ENCODE data around the gene HHIPL1. TPM values are rescaled to one million over a fixed set of nuclear protein-coding genes. Genes with fewer than 3 reads are reported as not detected.
A peak's percentile ranks its signal among the peaks of the same experiment; 100 is the strongest.

Gene HHIPL1
- total and polyA plus RNA-seq, 2 of the 8 experiments (the other 6 are each of a cell fraction or from before 2014, with no cell fraction given), result 1.5 to 2.6 TPM

DNA sequence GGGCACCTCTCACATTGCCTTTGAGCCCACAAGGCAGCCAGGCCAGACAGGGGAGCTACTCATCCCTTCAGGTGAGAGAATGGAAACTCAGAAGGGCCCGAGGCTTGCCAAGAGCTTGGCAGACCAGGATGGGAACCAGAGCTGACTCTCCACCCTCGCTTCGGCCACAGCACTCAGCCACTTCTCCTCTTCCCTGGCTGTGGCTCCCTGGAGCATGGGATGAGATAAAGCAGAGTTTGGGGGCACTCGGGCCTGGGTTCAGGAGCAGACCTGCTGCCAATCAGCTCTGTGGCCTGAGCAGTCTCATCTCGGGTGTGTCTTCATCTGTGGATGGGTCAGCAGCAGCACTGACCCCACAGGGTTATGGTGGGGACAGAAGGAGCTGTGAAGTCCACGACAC lies 20.9 kb upstream of the HHIPL1 start:
- Histone ChIP-seq H3K9ac (replicated peaks in 1 of 4; ENCODE audit: extremely low read depth in 1 of 4, low read depth in 3 of 4, low read length in 3 of 4) (no peak overlapping the region), H2BK15ac (ENCODE audit: low read length) (0 out of 2 replicates have a peak overlapping the region, but pooled peaks have one; percentile 33), H4K8ac (ENCODE audit: extremely low read depth, insufficient read depth, low read length) (no peak overlapping the region), H2BK12ac (ENCODE audit: low read depth, low read length) (no peak overlapping the region), H2BK120ac (replicated peaks; ENCODE audit: low read depth, low read length) (no peak overlapping the region), H4K20me1 (replicated peaks in 1 of 2; ENCODE audit: control insufficient read depth in 1 of 2, insufficient read depth in 2 of 2, low read length in 2 of 2) (peaks cover 0 to 4% of the 10 kb centered on the region in 2 experiments), H3K18ac (ENCODE audit: extremely low read depth, low read length) (no peak overlapping the region), H3K36me3 (ENCODE audit: control insufficient read depth in 2 of 4, insufficient read depth in 4 of 4, low read length in 3 of 4) (no peaks in the 10 kb centered on the region), H3K27ac (ENCODE audit: low read depth, low read length) (no peak overlapping the region), H3K27me3 (replicated peaks in 1 of 4; ENCODE audit: control insufficient read depth in 3 of 4, extremely low read depth in 1 of 4, insufficient read depth in 3 of 4, low read length in 3 of 4) (no peaks in the 10 kb centered on the region; a peak in 1 of 7 replicates), H3K4me3 (ENCODE audit: extremely low read depth in 1 of 4, insufficient read depth in 2 of 4, low read depth in 3 of 4, low read length in 4 of 4) (no peak overlapping the region), H2BK20ac (ENCODE audit: low read length) (no peak overlapping the region), H4K91ac (replicated peaks; ENCODE audit: insufficient read length, low read length) (no peak overlapping the region), H2AK5ac (ENCODE audit: low read depth, low read length) (no peak overlapping the region), H3K23me2 (ENCODE audit: low read depth, low read length) (peaks cover 5% of the 10 kb centered on the region; the same call in 1 of the 2 replicates), H3K9me3 (ENCODE audit: insufficient read depth in 2 of 2, low read depth in 1 of 2, low read length in 1 of 2) (no peaks in the 10 kb centered on the region), H3K23ac (ENCODE audit: insufficient read length) (no peak overlapping the region), H3K4ac (replicated peaks; ENCODE audit: insufficient read length, low read depth, low read length) (no peak overlapping the region), H4K5ac (ENCODE audit: insufficient read length, low read depth, low read length) (no peak overlapping the region), H3K79me2 (ENCODE audit: control insufficient read depth in 1 of 2, insufficient read depth in 2 of 2, low read length in 2 of 2) (no peaks in the 10 kb centered on the region), H2AFZ (ENCODE audit: low read length) (no peak overlapping the region), H3K79me1 (ENCODE audit: low read depth, low read length) (no peaks in the 10 kb centered on the region), H2BK5ac (ENCODE audit: low read depth, low read length) (no peak overlapping the region), H3K56ac (replicated peaks; ENCODE audit: insufficient read length, low read depth, low read length) (no peak overlapping the region), H3K14ac (ENCODE audit: insufficient read length) (no peak overlapping the region), H3K4me2 (ENCODE audit: insufficient read depth in 1 of 2, low read depth in 2 of 2, low read length in 2 of 2) (no peak overlapping the region), H3K4me1 (replicated peaks in 1 of 4; ENCODE audit: control insufficient read depth in 3 of 4, insufficient read depth in 4 of 4, low read length in 3 of 4) (peaks cover 0 to 5% (median 1%) of the 10 kb centered on the region in 4 experiments; a peak in 4 of 7 replicates)
- FAIRE-seq, result no peak
- 90% methylated on average over 6 of the region's 6 CpGs; no CpG with 5 or more reads in 1 of the 2 experiments for WGBS, 2 experiments (ENCODE audit: extremely low coverage in 1 of 2, insufficient coverage in 1 of 2, insufficient read length in 1 of 2, insufficient replicate concordance in 2 of 2, low coverage in 1 of 2, low lambda C conversion rate in 2 of 2, missing lambda C conversion rate in 1 of 2)
- POLR2A ChIA-PET (ENCODE audit: partially characterized antibody), result interaction anchor here (1.1 kb wide), 2 partner anchors 14 to 21 kb away, joined by 3 read pairs; no protein-coding TSS in a partner anchor
- no peak for DNase-seq (ENCODE audit: low read depth in 1 of 2, low spot score in 2 of 2)
- CTCF ChIA-PET (ENCODE audit: partially characterized antibody), result interaction anchor here (0.7 to 3.7 kb wide), 15 partner anchors 12 to 107 kb away, joined by 3 to 22 read pairs (median 4); no protein-coding TSS in a partner anchor
- TF ChIP-seq HDAC6 (IDR thresholded peaks at IDR 0.05; ENCODE audit: low read depth, low read length) (no peak), SP4 (IDR thresholded peaks at IDR 0.05; ENCODE audit: low read length) (no peak), CEBPB (IDR thresholded peaks at IDR 0.05; ENCODE audit: low read depth, low read length) (no peak), GABPA (IDR thresholded peaks at IDR 0.05; ENCODE audit: borderline replicate concordance, insufficient read depth, low read length) (no peak), KDM5A (IDR thresholded peaks at IDR 0.05; ENCODE audit: low read length) (no peak), RNF2 (IDR thresholded peaks at IDR 0.05; ENCODE audit: borderline replicate concordance, low read depth, low read length, missing control alignments, poor library complexity, severe bottlenecking) (no peak), POLR2A (IDR thresholded peaks at IDR 0.05; ENCODE audit: control extremely low read depth in 1 of 2, low read depth in 2 of 2, low read length in 2 of 2) (no peak), ATF2 (IDR thresholded peaks at IDR 0.05; ENCODE audit: low read length) (no peak)

All from H1 (cell line).